Measurements from ENCODE around the gene A2ML1.
"Not testable (repeated sequence)": the region's sequence is repeated elsewhere in the genome, so short reads cannot be mapped to it uniquely, and the experiment has no call there.

A2ML1 gene

GRCh38 chr12:8911606-8912268 lies 89.3 kb downstream of the A2ML1 start:
- no peak for DNase-seq

GRCh38 chr12:8912914-8913313 lies 90.5 kb downstream of the A2ML1 start:
- DNase-seq, result no peak

- no peak for DNase-seq
These were observed 91.2 kb downstream of the A2ML1 start for GRCh38 chr12:8913702-8914032.

GRCh38 chr12:8914033-8914715 lies 91.8 kb downstream of the A2ML1 start, which contains the start of gene PHC1:
Gene PHC1, plus strand, starts transcription at chr12:8914509. Its CDS starts 3,169 bp downstream, at chr12:8917678.
- DNase-seq, result peak; percentile 40

- peak; percentile 21 for DNase-seq
These were observed 92.5 kb downstream of the A2ML1 start for GRCh38 chr12:8914716-8915526.

GRCh38 chr12:8916154-8916553 lies 93.7 kb downstream of the A2ML1 start:
- no peak for DNase-seq

GRCh38 chr12:8917031-8917430 lies 94.6 kb downstream of the A2ML1 start:
- no peak for DNase-seq

GRCh38 chr12:8917751-8918150 lies 95.3 kb downstream of the A2ML1 start:
- DNase-seq, result no peak

- DNase-seq, result not testable (repeated sequence)
These were observed 97.2 kb downstream of the A2ML1 start for GRCh38 chr12:8919643-8920042.

GRCh38 chr12:8922544-8922943 lies 100.1 kb downstream of the A2ML1 start:
- DNase-seq, result no peak

Measured in NCI-H1694 (cell line).